ENCODE results near the gene PSAP. TPM values are rescaled to one million over a fixed set of nuclear protein-coding genes. Genes with fewer than 3 reads are reported as not detected.

The PSAP gene
- total RNA-seq, 1 donor from 2014 or later: 653 TPM

DNA sequence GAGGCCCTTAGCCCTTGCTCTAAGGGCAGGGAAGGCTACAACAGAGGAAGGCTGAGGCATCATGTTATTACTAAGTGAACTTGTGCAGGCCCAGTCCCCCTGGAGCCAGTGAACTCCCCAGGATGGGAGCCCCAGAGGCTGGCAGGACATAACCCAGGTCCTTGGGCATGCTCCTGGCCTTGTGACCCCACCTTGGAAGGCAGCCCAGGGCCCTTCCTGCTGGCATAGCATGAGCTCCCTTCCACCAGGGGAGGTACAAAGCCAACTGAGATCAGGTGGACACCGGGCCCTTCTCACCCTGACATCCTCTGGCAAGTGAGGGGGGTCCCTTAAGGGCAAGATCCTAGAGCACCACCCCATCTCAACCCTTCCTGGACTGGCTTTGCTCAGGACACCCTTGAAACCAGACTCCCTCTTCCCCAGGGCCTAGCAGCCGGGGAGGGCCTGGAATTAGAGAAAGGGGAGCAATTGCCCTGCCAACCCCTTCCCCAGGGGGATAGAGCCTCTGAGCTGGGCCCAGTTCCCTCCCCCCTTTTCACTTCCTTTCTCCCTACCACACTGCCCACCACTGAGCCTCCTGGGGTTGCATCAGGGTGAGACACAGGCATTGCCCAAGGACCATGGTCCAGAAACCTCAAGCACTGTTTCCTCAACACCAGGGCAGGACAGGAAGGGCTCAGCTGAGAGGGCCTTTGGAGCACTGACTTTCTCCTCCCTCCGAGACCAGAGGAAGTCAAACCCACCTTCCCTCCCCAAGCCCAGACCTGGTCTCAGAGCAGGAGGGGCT lies 75.9 kb downstream of the PSAP start:
- Histone ChIP-seq H3K27ac (no peak overlapping the region), H3K36me3 (no peaks in the 10 kb centered on the region), H3K4me1 (peaks cover 16 to 30% of the 10 kb centered on the region in 2 donors), H3K27me3 (no peaks in the 10 kb centered on the region), H3K4me3 (no peak overlapping the region), H3K9me3 (no peaks in the 10 kb centered on the region)
- intact Hi-C loops (cut with DNase I): loop anchor here (5.0 kb wide), 2 partner anchors 62 to 563 kb away; partner anchors contain the start of gene UNC5B
- peak in 1 of 2 donors; percentile 76 for DNase-seq (ENCODE audit: low spot score in 2 of 2)
- TF ChIP-seq, protein P1, sequence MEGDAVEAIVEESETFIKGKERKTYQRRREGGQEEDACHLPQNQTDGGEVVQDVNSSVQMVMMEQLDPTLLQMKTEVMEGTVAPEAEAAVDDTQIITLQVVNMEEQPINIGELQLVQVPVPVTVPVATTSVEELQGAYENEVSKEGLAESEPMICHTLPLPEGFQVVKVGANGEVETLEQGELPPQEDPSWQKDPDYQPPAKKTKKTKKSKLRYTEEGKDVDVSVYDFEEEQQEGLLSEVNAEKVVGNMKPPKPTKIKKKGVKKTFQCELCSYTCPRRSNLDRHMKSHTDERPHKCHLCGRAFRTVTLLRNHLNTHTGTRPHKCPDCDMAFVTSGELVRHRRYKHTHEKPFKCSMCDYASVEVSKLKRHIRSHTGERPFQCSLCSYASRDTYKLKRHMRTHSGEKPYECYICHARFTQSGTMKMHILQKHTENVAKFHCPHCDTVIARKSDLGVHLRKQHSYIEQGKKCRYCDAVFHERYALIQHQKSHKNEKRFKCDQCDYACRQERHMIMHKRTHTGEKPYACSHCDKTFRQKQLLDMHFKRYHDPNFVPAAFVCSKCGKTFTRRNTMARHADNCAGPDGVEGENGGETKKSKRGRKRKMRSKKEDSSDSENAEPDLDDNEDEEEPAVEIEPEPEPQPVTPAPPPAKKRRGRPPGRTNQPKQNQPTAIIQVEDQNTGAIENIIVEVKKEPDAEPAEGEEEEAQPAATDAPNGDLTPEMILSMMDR (IDR thresholded peaks at IDR 0.05): no peak

DNA sequence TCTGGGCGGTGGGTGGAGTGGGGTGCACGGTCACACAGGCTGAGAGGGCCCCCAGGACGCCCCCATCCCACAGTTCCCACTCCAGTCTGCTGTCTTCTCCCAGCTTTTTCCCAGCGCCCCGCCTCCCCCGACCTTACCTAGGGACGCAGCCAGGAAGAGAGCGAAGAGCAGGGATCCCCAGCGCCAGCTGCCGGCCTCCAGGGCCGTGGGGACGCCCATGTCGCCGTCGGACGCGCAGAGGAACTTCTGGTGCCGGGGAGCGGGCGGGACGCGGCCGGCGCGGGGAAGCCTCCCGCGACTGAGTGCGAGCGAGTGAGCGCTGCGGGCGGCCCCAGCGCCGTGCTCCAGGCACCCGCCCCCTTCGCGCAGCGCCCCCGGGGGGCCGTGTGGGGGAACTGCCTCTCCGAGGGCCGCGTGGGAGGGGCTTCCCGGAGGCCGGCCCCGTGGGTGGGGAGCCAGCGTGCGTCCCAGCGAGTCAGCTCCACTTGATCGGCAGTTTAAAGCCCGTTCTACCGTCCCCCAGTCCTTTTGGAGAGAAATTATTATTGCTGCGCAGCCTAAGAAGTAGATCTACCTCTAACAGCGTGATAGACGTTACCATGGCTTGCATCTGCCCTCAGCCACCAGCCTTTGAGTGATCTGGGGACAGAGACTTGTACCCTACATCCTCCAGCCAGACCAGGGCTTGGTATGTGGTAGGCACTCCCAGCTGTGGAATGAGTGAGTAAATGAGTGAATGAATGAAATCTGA lies 77.7 kb downstream of the PSAP start, which contains the start of gene VSIR:
VSIR (minus strand) TSS at position 300 of the 751 bp plus-strand sequence; CDS start at position 219, 81 bp downstream.
- DNase-seq (ENCODE audit: low spot score in 2 of 2): peak; percentile 63 to 96
- Histone ChIP-seq H3K36me3 (no peaks in the 10 kb centered on the region), H3K4me1 (peaks cover 27 to 40% of the 10 kb centered on the region in 2 donors), H3K4me3 (peak within 1 kb of the TSS; percentile 69 to 85), H3K9me3 (no peaks in the 10 kb centered on the region), H3K27me3 (no peaks in the 10 kb centered on the region), H3K27ac (peak within 1 kb of the TSS; percentile 94 to 98)
- intact Hi-C loops (cut with DNase I): loop anchor here (1.0 to 5.0 kb wide), 5 partner anchors 60 to 561 kb away; partner anchors contain the start of gene UNC5B
- TF ChIP-seq, protein P1 (IDR thresholded peaks at IDR 0.05): peak; percentile 78 to 95 (median 80)

DNA sequence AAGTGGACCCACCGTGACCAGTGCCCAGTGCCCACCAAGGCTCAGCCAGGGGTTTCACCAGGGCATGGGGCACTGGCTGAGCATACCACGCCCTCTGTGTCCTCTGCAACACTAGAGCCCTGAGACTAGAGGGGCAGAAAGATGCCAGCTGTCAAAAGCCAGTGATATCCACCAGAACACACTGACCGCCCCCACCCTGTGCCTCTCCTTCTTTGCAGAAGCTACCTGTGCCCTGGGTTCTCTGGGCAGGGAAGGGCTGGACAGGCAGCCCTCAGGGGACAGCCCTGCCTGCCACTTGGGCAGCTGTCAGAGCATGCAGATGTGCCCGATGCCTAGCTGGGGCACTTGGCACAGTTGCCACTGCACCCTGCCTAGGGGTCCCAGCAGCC lies 78.2 kb downstream of the PSAP start:
- H3K9me3 ChIP-seq: no peaks in the 10 kb centered on the region
- H3K27ac ChIP-seq: peak overlapping the region; percentile 94 to 98
- peak overlapping the region; percentile 69 to 85 for H3K4me3 ChIP-seq
- H3K4me1 ChIP-seq: peaks cover 32 to 46% of the 10 kb centered on the region in 2 donors
- TF ChIP-seq, protein P1 (IDR thresholded peaks at IDR 0.05): no peak
- no peaks in the 10 kb centered on the region for H3K27me3 ChIP-seq
- no peak for DNase-seq (ENCODE audit: low spot score in 2 of 2)
- no peaks in the 10 kb centered on the region for H3K36me3 ChIP-seq
- intact Hi-C loops (cut with DNase I): loop anchor here (1.0 to 5.0 kb wide), 5 partner anchors 60 to 561 kb away; partner anchors contain the start of gene UNC5B

DNA sequence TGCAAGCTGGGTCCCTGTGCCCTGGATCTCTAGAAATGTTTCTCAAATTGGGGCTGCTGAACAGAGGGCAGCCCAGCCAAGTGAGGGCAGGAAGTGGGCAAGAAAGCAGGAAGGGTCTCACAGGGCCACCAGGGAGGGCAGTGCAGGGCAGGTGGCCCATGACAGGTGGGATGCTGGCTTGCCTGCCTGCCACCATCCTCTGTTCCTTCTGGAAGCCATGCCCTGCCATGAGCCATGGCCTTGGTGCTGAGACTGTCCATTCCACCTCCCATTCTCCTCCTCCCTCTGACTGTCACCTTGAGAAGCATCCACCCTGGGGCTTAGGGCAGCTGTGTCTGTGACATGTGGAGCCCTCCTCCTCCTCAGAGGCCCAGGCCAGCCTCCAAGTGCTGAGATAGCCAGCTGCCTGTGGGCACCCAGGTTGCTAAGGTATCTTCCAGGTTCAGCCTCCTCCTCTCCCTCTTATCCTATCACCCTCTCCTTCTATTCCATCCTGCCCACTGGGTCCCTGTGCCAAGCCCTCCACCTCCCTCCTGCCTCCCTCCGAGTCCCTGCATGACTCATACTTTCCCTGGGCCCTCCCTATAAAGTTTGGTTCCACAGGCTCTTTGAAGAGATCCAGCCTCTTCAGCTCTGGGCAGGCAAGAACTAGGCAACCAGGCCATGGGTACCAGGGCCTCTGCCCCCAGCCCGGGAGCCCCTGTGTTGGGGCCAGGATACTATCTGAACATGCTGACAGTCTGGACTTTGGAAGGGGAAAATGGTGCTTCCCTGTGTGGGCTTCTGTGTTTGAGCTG lies 79.0 kb downstream of the PSAP start:
- Histone ChIP-seq H3K27ac (peak overlapping the region; percentile 94 to 98), H3K36me3 (no peaks in the 10 kb centered on the region), H3K4me1 (peaks cover 40 to 54% of the 10 kb centered on the region in 2 donors), H3K27me3 (no peaks in the 10 kb centered on the region), H3K4me3 (peak overlapping the region; percentile 69 to 85), H3K9me3 (no peaks in the 10 kb centered on the region)
- TF ChIP-seq, protein P1 (IDR thresholded peaks at IDR 0.05): no peak
- intact Hi-C loops (cut with DNase I): loop anchor here (2.0 to 5.0 kb wide), 4 partner anchors 65 to 560 kb away; partner anchors contain the start of gene UNC5B
- peak; percentile 64 to 93 for DNase-seq (ENCODE audit: low spot score in 2 of 2)

DNA sequence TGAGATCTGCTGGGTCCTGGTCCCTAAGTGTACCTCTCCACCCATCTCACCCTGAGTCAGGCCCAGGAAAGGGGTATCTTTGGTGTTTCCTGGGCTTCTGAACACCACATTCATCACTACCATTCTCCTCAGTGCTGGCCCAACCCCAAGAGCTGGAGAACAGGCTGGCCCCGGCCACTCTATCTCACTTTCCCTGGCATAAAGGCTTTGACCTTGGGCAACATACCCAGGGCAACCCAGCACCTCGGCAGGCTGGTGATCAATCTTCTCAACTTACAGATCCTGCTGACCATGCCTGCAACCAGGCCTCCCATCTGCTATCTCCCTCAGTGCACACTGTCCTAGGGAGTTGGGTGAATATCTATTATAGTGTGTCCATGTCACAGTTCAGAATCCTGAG lies 79.8 kb downstream of the PSAP start:
- intact Hi-C loops (cut with DNase I): loop anchor here (5.0 kb wide), 2 partner anchors 66 to 559 kb away; partner anchors contain the start of gene UNC5B
- H3K36me3 ChIP-seq: no peaks in the 10 kb centered on the region
- H3K4me1 ChIP-seq: peaks cover 48 to 62% of the 10 kb centered on the region in 2 donors
- no peak for DNase-seq (ENCODE audit: low spot score in 2 of 2)
- peak overlapping the region; percentile 94 to 98 for H3K27ac ChIP-seq
- H3K9me3 ChIP-seq: no peaks in the 10 kb centered on the region
- TF ChIP-seq, protein P1 (IDR thresholded peaks at IDR 0.05): no peak
- H3K27me3 ChIP-seq: no peaks in the 10 kb centered on the region
- peak overlapping the region; percentile 9 to 85 for H3K4me3 ChIP-seq
